Prostate gland (tissue), 2 donors: ENCODE measurements around the gene ATP9B.

Source experiments
- POLR2A ChIP-seq: fragments of 450-650 bp; IDR thresholded peaks from one replicate; pipeline ENCODE4 v1.6.1; 2016; ENCODE audit warnings: antibody characterized with exemption, mild to moderate bottlenecking
- TF ChIP-seq, protein P1 (sequence below), 4 experiments: fragments of 200-600 bp in 2 of 4; fragments of 450-650 bp in 2 of 4; sonication (generic) in 2 of 4; IDR thresholded peaks; 1 replicate in 3 of 4; 2 replicates in 1 of 4; pipeline ENCODE4 v1.5.1; 2016 to 2019; ENCODE audit warnings: antibody characterized with exemption in 4 of 4, mild to moderate bottlenecking in 2 of 4, moderate library complexity in 2 of 4

DNA sequence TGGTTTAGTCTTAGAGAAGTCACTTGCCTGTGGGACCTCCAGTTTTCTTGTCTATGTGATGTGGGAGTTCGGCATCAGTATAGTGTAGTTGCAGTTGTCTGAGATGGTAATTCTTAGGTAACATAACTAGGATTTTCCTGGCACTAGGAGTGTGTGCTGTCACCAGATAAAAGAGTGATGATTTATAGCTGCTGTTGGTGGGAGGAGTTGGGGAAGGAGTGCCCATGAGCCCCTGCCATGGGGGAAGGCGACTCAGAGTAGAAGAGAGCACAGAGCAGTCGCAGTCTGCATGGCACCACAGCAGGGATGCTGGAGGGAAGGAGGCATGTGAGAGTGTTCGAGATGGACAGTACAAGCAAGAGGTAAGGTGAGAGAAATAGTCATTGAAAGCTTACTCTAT, 38.7 kb downstream of the ATP9B start:
- TF ChIP-seq, protein P1, sequence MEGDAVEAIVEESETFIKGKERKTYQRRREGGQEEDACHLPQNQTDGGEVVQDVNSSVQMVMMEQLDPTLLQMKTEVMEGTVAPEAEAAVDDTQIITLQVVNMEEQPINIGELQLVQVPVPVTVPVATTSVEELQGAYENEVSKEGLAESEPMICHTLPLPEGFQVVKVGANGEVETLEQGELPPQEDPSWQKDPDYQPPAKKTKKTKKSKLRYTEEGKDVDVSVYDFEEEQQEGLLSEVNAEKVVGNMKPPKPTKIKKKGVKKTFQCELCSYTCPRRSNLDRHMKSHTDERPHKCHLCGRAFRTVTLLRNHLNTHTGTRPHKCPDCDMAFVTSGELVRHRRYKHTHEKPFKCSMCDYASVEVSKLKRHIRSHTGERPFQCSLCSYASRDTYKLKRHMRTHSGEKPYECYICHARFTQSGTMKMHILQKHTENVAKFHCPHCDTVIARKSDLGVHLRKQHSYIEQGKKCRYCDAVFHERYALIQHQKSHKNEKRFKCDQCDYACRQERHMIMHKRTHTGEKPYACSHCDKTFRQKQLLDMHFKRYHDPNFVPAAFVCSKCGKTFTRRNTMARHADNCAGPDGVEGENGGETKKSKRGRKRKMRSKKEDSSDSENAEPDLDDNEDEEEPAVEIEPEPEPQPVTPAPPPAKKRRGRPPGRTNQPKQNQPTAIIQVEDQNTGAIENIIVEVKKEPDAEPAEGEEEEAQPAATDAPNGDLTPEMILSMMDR (IDR thresholded peaks at IDR 0.05) = no peak
- TF ChIP-seq POLR2A = no peak
